Sciatic nerve (tissue), 2 donors: ENCODE results near the gene PPM1A. TPM values are rescaled to one million over a fixed set of nuclear protein-coding genes. Genes with fewer than 3 reads are reported as not detected.

ENCODE experiments used
- ATAC-seq: fragments of 200-7000 bp; cut with Tn5 transposase; one replicate; pipeline ENCODE4 v1.9.1; 2020; ENCODE audit warnings: mild to moderate bottlenecking, moderate library complexity
- DNase-seq: peaks from one replicate; pipeline ENCODE4 v3.0.0-alpha.2; 2020; ENCODE audit warnings: low spot score
- intact Hi-C: fragments of 100-400 bp; cut with DNase I; formaldehyde crosslinking; loops from one replicate; pipeline ENCODE4 v1.14.2; 2022
- total RNA-seq: library from RNA; stranded (reverse); fragmentation: NEBNext Ultra II Directional; extraction: Animal tissue kit (Norgen Biotek cat#: 25700); gene quantifications from one replicate; pipeline ENCODE4 v1.2.1, GENCODE V29; 2021
- donor health status: DM: no; HTN: no; CAD: no.
- donor health status: DM: no; HTN: no; CAD: no.

PPM1A gene
- total RNA-seq, 1 donor from 2014 or later = 74.0 TPM

- DNase-seq (no peak), ATAC-seq (no peak)
- intact Hi-C loops = no loop called here
Observed at GRCh38 chr14:60252630-60253029, 3.6 kb downstream of the PPM1A start.

GRCh38 chr14:60253649-60254048 is 4.6 kb downstream of the PPM1A start:
- DNase-seq = no peak
- no peak for ATAC-seq
- intact Hi-C loops = no loop called here

- DNase-seq (no peak), ATAC-seq (no peak)
- intact Hi-C loops = no loop called here
Observed at GRCh38 chr14:60254176-60254575, 5.2 kb downstream of the PPM1A start.

- ATAC-seq (no peak), DNase-seq (no peak)
- intact Hi-C loops = no loop called here
Observed at GRCh38 chr14:60257865-60258264, 8.8 kb downstream of the PPM1A start.

GRCh38 chr14:60265163-60265562 is 16.1 kb downstream of the PPM1A start:
- ATAC-seq (no peak), DNase-seq (no peak)

GRCh38 chr14:60266021-60266937 is 17.3 kb downstream of the PPM1A start:
- intact Hi-C loops = no loop called here
- no peak for DNase-seq
- ATAC-seq = no peak

More at GRCh38 chr14:60265163-60265562, 16.1 kb downstream of the PPM1A start:
- intact Hi-C loops = no loop called here

- DNase-seq (no peak), ATAC-seq (no peak)
- intact Hi-C loops = no loop called here
Observed at GRCh38 chr14:60272177-60272576, 23.2 kb downstream of the PPM1A start.

GRCh38 chr14:60273956-60274355 is 24.9 kb downstream of the PPM1A start:
- no peak for ATAC-seq
- intact Hi-C loops = no loop called here
- no peak for DNase-seq

GRCh38 chr14:60274448-60274847 is 25.4 kb downstream of the PPM1A start:
- intact Hi-C loops = no loop called here
- no peak for ATAC-seq
- DNase-seq = no peak

GRCh38 chr14:60275932-60276331 is 26.9 kb downstream of the PPM1A start:
- intact Hi-C loops = no loop called here
- ATAC-seq (no peak), DNase-seq (no peak)

GRCh38 chr14:60276347-60276746 is 27.3 kb downstream of the PPM1A start:
- intact Hi-C loops = no loop called here
- DNase-seq = no peak
- ATAC-seq = no peak

- ATAC-seq (no peak), DNase-seq (no peak)
- intact Hi-C loops = no loop called here
Observed at GRCh38 chr14:60277605-60278190, 28.7 kb downstream of the PPM1A start.

GRCh38 chr14:60278350-60278749 is 29.3 kb downstream of the PPM1A start:
- intact Hi-C loops = no loop called here
- DNase-seq = no peak
- no peak for ATAC-seq

- no peak for ATAC-seq
- intact Hi-C loops = no loop called here
- no peak for DNase-seq
Observed at GRCh38 chr14:60287452-60287851, 38.4 kb downstream of the PPM1A start.

GRCh38 chr14:60288279-60288678 is 39.3 kb downstream of the PPM1A start:
- no peak for DNase-seq
- ATAC-seq = no peak
- intact Hi-C loops = no loop called here

- intact Hi-C loops = no loop called here
- ATAC-seq (no peak), DNase-seq (no peak)
Observed at GRCh38 chr14:60294411-60295069, 45.5 kb downstream of the PPM1A start.

GRCh38 chr14:60300019-60300418 is 51.0 kb downstream of the PPM1A start:
- no peak for ATAC-seq
- no peak for DNase-seq
- intact Hi-C loops = no loop called here

GRCh38 chr14:60301685-60302084 is 52.7 kb downstream of the PPM1A start:
- DNase-seq = no peak
- ATAC-seq = no peak
- intact Hi-C loops = no loop called here

GRCh38 chr14:60302663-60303062 is 53.6 kb downstream of the PPM1A start:
- ATAC-seq (no peak), DNase-seq (no peak)
- intact Hi-C loops = no loop called here

GRCh38 chr14:60303745-60304144 is 54.7 kb downstream of the PPM1A start:
- ATAC-seq (no peak), DNase-seq (no peak)
- intact Hi-C loops = no loop called here
